GM21360 (cell line): ENCODE data around the gene TOR4A.
A peak's percentile ranks its signal among the peaks of the same experiment; 100 is the strongest.

Source experiments
- ATAC-seq: cut with Tn5 transposase; IDR thresholded peaks from one replicate; pipeline ENCODE4 v1.9.1; 2021; ENCODE audit warnings: mild to moderate bottlenecking, moderate library complexity; ENCODE audit not compliant: unreplicated experiment

Gene TOR4A

DNA sequence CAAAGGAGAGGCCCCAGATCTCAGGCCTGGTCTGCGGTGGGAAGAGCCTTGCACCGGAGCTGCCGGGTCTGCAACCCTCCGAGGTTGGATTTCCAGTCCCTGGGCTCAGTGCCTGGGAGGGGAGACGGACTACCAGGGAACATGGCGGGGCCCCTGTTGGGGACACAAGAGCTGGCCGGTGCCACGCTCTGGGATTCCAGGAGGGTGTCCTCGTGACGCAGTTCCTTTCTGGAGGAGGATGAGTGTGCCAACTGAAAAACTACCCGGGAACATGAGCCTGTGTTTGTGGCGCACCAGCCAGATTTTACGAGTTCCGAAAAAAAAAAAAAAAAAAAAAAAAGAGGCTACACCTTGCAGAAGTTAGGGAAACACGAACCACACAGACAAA lies 15.6 kb downstream of the TOR4A start:
- no peak for ATAC-seq

DNA sequence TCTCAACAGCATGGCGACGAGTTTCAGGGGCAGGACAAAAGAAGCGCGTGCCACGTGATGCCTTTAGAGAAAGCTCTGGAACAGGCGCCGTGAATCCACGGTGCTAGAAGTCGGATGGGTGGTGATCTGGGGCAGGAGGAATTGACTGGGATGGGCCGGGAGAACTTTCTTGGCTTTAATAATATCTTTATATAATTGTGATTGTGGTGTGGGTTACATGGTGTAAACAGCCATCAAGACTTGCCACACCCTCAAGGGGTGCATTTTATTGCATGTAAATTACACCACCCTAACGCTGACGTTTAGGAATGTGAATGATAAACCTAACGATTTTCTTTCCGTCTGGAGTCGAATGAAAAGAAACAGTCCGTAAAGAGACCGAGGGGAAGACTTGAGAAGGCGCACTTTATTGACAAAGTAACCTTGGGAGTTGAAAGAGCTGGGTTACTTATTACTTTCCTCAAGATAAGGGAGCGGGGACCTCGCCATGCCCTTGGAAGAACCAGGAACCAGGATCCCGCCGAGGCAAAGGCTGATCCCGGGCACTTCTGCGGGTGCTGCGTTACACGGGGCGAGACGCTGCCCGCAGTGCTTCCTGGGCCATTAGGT lies 16.1 kb downstream of the TOR4A start:
- ATAC-seq: no peak

DNA sequence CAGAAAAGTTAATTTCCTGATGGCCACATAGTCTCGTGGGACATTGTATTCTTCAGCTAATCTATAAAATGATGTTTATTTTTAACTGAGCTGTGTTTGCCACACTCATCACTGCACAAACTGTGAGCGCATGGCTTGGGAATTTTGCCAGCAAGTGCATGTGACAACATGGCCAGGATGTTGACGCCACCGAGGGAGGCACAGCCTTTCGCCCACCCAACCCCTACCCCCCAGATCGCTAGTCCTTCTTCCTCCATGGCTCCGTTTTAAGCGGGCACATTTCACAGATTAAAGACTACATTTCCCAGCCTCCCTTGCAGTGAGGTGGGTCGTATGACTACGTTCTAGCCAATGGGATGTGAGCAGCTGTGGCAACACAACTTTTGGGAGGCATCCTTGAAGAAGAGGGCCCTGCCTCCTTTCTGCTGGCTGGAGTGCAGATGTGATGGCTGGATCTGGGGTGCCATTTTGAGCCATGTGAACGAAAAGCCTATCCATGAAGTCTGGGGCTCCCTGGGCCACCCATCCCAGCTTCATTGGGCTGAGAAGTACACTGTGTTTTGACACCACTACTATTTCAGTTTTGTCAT lies 16.7 kb downstream of the TOR4A start:
- ATAC-seq: no peak

DNA sequence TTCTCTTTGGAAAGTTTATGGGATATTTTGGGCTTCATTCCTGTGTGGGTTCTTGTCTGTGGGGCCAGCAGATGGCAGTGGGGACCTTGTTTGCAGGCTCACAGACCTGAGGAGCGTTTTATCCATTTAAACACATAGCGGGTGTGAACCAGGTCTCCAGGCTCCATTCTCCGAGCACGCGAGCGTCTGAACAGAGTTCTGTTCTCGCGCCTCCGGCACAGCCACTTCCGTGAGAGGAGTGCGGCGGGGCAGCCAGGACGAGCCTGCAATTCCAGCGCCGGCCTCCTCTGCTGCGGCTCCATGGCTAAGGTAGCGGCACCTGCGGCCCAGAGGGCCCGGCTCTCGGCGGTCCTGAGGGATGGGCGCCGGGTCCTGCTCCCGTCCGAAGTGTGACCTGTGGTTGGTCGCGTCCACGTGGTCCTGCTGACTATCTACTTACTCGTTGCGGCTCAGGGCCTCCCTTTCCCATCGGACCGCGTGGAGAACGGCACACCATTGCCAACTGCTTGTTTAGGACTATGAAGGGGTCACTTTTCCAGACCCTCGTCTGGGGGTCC lies 17.2 kb downstream of the TOR4A start:
- no peak for ATAC-seq

DNA sequence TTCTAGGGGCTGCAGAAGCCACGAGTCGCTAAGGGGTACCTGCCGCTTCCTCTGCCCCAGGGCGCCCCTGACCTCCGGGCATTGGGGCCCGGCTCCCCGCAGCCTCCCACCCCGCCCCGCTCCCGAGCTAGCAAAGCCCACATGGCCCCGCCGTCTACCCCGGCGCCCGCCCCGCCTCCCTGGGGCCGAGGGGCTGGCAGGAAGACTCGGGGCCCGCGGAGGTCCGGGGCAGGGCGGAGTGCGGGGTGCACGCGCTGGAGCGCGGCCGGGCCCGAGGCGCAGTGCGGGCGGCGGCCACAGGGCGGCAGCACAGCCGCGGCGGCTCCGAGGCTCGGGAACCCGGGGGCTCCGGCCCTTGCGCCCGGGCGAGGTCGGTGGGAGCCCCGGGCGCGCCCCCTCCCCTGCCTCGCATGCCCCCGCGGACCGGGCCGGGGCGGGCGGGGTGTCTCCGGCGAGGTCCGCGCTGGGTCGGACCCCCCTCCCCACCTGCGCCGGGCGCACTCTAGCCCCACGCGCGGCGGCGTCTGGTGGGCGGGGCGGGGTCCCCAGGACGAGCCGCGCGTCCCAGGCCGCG lies 17.8 kb downstream of the TOR4A start:
- ATAC-seq: no peak

DNA sequence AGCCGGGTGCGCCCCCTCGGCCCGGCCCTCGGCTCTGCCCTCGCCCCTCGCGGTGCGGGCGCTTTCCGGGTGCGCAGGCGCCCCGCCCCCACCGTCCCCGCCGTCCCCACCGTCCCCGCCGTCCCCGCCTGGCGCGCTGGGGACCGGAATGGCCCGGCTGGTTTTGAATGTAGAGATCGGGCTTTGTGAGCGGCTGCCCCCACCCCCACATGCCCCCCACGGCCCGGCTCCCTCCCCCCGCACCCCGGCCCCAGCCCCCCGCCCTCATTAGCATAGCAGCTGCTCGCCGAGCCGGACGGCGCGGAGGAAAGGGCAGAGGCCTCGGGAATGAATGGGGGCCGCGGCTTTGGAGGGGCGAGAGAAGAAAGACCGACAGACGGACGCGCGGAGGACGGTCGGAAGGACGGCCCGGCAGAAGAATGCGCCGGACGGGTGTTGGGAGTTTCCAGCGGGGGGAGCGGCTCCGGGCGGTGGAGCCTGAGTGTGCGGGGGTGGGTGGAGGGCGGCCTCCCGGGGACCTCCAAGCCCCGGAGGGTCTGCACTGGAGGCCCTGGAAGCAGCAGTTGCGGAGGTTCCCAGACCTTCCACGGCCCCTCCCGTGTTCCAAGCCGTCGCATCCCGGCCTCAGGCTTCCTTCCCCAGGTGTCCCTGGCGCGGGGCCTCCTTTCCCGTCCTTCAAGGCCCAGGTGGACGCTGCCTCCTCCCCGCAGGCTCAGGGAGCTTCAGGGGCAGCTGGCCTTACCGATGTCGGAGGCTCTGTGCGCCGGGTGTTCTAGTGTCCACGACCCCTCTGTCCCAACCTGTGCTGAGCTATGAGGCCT lies 18.5 kb downstream of the TOR4A start:
- ATAC-seq: no peak

DNA sequence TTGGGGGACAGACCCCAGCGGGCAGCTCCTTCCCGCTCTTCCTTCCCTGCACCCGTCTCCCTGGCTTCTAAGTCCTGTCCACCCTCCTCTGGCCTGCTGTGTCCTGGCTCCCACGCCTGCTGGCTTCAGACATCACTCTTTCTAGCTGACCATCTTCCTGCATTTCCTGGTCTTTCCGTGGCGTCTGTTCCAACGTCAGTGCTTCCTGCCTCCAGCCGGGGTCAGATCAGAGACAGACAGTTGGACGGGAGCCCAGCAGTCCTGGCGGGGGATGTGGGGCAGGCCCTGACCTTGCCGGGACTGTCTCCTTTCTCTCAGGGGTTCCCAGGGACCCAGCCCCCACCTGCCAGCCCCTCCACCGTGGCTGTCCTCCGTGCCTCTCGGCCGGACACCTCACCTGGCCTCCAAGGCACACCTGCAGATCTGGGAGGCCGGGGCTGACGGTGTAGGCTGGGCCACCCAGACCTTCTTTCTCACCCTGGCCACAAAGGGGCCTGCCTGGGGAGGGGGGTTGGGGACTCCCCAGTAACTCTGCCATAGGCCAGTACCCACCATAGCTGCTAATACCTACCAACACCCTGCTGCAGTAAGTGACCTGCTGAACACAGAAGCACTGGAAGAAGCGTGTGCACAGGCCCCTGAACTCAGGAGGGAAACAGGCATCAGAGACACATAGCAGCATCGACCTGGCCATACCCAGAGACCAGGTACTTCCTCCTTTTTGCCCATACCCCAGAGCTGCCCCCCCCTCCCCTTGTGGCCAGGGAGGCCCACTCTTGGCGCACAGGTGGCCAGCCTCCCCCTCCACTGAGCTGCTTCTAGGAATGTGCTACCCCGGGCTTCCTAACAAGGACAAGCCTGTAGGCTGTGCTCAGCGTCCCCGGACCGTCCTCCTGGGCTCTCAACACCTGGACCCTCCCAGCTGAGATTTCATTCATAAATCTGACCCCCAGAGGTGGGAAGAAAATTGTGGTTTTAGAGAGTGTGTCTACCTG lies 19.4 kb downstream of the TOR4A start:
- no peak for ATAC-seq

DNA sequence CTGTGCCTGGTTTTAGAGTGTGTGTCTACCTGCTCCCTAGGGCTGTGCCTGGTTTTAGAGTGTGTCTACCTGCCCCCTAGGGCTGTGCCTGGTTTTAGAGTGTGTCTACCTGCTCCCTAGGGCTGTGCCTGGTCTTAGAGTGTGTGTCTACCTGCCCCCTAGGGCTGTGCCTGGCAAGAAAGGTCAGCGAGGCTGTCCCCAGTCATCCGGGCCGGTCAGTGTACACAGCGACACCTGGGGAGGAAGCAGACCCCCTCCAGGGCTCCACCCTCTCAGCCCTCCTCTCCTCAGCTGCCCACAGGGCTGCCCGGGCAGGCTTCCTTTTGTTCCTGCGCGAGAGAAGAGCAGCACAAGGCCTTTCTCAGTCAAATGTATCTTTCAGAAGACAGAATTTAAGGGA lies 20.4 kb downstream of the TOR4A start:
- no peak for ATAC-seq

DNA sequence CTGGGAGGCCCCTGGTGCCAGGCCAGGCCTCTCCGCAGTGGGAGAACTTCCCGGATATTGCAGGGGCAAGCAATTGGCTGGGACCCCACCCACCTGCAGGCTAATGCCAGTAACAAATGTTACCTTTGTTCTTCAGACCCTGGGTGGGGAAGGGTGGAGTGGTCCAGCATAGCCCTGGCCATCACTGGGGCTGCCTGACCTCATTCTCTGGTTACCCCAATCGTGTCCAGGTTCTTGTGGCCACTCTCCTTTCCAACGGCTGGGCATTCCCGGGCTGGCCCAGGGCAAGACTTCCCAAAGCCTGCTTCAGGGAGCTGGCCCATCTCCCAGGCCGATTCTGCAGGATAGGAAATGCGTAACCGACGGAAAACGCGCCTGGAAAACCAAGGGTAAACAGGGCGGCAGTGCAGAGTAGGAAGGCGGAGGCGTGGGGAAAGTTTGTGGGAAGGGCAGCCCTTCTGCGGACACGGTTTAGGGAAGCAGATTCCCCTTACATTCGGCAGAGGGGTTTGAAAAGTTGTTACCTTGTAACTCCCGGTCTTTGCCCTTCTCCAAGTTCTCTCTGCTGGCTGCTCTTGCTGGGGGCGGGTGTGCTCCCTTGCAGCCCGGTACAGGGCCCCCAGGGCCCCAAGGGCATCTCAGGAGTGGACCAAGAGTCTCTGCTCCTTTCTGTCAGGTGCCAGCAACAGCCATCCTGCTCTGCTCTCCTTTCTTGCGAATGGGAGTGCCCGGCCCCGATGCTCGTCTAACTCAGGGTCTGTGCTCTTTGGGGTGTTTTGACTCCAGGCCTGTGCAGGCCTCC lies 21.1 kb downstream of the TOR4A start:
- ATAC-seq: no peak

DNA sequence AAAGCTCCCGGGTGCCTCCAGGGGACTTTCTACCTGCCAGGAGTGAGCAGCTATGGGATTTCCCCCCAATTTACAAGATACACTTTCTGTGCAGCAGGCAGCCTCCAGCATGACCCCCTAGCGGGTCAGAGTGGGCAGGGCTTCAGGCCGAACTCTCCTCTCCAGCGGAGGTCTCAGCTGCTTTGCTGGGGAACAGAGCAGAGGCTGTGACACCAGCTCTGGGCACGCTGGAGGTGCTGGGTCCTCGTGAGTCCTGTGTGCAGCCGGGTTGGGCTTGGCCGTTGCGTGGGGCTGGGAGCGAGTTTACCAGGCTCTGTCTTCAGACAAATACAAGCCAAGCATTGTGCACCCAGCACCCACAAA lies 21.7 kb downstream of the TOR4A start:
- ATAC-seq: no peak

DNA sequence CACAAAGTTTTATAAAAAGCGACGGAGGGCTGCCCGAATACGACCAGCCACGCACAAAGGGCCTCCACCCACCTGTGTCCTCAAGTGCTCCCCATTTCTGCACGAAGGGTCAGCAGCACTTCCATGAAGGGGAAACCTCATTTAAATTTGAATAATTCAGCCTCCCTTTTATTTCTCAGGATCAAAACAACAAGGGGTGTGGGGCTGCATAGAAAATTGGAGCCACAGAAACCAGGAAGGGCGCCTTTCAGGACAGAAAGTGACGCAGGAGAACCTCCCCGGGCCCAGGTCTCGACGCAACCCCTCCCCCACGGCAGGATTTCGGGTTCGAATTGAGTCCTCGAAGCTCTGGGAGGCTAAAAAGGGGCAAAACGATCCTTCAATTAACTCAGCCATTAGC lies 22.4 kb downstream of the TOR4A start:
- ATAC-seq: no peak

DNA sequence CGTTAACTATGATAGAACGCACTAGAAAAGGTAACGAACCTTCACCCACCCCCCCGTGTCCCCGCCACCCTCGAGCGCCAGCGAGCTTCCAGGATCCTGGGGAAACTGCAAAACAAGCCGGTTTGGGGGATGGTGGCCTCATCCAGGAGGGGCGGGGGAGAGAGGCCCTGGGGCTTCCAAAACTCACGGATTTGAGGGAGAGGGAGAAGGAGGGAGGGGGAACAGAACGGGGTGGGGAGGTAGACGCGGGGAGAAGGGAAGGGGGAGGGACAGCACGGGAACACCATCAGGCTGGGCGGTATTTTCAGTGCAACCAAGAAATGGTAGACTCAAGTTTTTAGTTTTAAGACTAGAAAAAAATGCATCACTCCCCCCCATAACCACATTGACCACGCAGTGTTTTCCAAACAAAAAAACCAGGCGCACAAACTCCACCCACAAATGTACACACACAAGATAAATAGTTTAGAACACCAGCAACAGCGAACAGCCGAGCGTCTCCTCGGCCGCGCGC lies 23.1 kb downstream of the TOR4A start:
- ATAC-seq: no peak

DNA sequence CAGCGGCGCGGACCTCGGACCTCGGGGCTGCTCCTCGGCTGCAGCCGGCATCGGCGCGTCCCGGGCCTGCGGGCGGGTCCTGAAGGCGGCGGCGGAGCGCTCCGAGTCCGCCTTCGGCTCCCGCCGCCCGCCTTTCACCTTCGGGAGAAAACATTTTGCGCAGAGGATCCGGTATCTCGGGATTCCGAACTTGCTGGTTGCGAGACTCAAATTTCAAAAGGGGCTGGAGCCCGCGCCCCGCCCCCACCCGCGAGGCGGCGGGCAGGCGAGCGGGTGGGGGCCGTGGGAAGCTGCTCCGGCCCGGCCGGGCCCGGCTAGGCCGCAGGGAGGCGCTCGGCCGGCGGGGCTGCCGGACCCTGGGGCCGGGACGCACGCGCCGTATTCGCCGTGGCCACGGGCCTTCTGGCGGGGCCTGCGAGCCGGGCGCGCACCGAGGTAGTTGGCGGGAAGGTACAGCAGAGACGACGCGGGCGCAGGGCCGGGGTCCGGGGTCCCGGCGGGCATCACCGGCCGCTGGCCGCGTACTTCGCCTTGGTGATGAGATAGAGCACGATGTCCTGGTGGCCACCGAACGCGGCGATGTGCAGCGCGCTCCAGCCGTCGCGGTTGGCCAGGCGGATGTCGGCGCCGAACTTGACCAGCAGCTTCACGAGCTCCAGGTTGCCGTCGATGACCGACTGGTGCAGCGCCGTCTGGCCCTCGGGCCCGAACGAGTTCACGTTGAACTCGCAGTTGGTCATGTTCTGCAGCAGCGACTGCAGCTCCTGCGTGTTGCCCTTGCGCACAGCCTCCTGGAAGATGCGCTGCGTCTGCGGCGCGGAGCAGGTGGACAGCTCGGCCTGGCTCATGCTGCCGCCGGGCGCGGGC lies 23.8 kb downstream of the TOR4A start:
- ATAC-seq: no peak

DNA sequence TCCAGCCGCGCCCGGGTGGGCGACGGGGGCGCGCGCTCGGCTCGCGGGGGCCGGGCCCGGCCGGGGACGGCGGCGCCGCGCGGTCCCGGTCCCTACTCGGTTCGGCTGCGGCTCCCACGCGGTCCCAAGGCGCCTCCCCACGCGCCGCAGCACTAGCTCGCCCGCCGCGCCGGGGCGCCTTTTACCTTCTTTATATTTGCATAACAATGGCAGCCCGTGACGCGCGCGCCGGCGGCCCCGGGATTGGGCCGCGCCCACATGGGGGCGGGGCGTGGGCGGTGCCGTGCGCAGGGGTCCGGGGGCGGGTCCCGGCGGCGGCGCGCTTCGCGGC lies 24.6 kb downstream of the TOR4A start, which contains the start of gene NRARP:
Gene NRARP, minus strand, starts transcription at position 154 of the 331 bp plus-strand sequence. CDS start 343 bp downstream, outside the sequence.
- peak; percentile 59 for ATAC-seq

DNA sequence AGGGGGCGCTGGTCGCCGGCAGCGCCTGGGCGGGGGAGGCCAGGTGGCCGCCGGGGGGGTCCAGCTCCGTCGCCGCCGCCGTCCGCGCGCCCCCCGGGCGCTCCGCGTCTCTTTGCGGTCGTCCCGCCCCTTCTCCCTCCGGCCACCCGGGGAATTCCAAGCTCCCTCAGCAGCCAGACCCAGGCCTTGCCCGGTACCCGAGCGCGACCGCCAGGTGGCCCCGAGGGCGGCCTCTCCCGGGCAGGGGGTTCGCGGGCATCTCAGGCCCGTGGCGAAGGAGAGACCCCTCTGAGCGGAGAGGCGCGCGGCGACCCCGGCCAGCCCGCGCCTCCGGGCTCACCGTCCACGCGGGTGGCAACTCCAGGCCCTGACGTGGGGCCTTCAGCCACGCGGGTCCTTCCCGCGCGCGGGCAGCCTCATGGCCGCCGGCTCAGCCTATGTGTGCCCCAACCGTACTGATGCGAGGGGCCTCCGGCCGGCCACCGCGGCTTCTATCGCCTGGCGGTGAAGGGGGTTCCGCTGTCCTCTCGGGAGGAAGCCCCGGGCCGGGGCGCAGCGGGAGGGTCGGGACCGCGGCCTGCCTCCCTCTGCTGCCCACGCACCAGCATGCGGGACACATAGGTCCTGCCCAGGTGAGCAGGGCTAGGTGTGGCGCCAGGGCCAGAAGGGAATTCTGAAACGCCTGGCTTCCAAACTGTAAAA lies 25.1 kb downstream of the TOR4A start:
- ATAC-seq: peak; percentile 35

DNA sequence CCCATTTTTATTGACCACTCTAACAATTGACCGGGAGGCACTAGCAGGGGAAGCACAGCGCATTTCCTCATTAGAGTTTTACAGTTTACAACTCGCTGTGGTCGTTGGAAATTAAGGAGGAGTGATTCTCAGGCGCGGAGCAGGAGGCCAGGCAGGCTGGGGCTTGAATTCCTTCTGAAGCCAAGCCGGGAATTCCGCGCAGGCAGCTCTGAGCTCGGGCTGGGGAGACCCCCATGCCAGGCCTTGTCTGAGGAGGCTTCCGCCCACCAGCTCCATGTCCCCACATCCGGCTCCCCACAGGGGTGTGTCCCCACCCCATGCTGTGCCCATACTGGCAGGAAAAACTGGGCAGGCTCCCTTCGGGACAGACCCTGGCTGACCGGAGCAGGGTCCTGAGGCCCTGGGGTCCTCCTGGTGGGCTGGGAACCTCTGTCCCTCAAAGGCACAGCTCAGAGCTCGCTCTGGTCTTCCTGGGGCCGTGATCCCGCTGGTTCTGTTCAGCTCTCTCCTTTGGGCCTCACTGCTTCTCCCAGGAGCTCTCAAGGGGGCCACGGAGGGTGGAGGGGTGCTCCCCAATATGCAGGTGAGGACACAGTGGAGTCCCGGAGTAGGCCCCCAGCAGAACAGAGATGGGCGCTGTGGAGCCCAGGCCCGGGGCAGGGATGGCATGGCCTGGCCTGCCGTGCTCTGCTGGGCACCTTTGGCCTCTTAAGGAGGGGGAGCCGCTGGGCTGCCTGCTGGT lies 25.8 kb downstream of the TOR4A start:
- ATAC-seq: no peak

DNA sequence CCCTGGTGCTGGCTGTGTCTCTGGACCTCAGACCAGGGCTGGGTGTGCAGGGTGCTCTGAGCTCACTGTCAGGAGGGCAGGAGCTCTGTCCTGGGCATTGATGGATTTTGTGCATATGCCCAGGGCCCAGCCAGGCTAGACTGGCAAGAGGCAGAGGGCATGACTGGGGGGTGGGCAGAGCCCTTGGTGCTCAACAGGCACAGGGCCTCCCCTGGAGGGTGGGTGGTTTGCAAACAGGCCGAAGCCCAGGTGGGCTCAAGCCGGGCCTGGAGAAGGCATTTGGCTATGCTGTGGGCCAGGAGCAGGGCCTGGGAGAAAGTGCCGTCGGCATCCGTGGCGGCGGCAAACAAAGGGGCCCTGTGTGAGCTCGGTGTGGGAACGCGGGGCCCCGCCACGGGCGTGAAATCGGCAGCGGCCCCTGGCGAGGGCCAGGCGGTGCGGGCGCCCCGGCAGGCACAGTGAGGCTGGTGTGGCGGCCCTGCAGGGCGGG lies 26.4 kb downstream of the TOR4A start:
- ATAC-seq: no peak
